ENCODE results near the gene MAML2. TPM values are rescaled to one million over a fixed set of nuclear protein-coding genes. Genes with fewer than 3 reads are reported as not detected.

Gene MAML2
- total and polyA plus RNA-seq, 2 experiments from 2014 or later: 2.0 to 7.1 TPM

- H3K4me3 Mint-ChIP-seq: no peak overlapping the region
- Histone ChIP-seq H3K79me2 (replicated peaks; ENCODE audit: insufficient read depth) (no peaks in the 10 kb centered on the region), H3F3A (replicated peaks; ENCODE audit: low read depth) (no peaks in the 10 kb centered on the region), H2AFZ (no peak overlapping the region), H3K4me3 (no peak overlapping the region), H3K4me1 (ENCODE audit: insufficient read depth) (no peaks in the 10 kb centered on the region), H3K9me2 (ENCODE audit: insufficient read depth) (no peaks in the 10 kb centered on the region), H4K20me1 (replicated peaks; ENCODE audit: insufficient read depth) (no peaks in the 10 kb centered on the region), H3K36me3 (ENCODE audit: insufficient read depth) (no peaks in the 10 kb centered on the region), H3K4me2 (no peak overlapping the region), H3K27me3 (ENCODE audit: insufficient read depth) (no peaks in the 10 kb centered on the region), H3K27ac (ENCODE audit: low read depth) (no peak overlapping the region)
- no peak for DNase-seq (ENCODE audit: low spot score)
- no peaks in the 10 kb centered on the region for H3K27me3 Mint-ChIP-seq (ENCODE audit: insufficient read depth, low read depth, poor library complexity)
- H3K4me1 Mint-ChIP-seq: no peaks in the 10 kb centered on the region
- no peak overlapping the region for H3K27ac Mint-ChIP-seq
- no peak for TF ChIP-seq NANOG (IDR thresholded peaks at IDR 0.05; ENCODE audit: borderline replicate concordance)
- TF ChIP-seq POLR2AphosphoS5 (IDR thresholded peaks at IDR 0.05; ENCODE audit: low read depth): no peak
- no peak for TF ChIP-seq ZNF331 (CRISPR knock-in tag; IDR thresholded peaks at IDR 0.05; ENCODE audit: low read depth)
- TF ChIP-seq JUNB (IDR thresholded peaks at IDR 0.05; ENCODE audit: unreplicated experiment): no peak
- TF ChIP-seq ETS1 (IDR thresholded peaks at IDR 0.05): no peak
- no peak for TF ChIP-seq EZH2 (IDR thresholded peaks at IDR 0.05; ENCODE audit: low read depth, unreplicated experiment)
- no peak for ATAC-seq
- H3K9me3 Mint-ChIP-seq: peaks cover 4% of the 10 kb centered on the region; the same call in 2 of the 3 replicates
- no peaks in the 10 kb centered on the region for H3K36me3 Mint-ChIP-seq (ENCODE audit: low read depth)
Measured at GRCh38 chr11:95972060-95972459, 370.9 kb downstream of the MAML2 start.

GRCh38 chr11:95968585-95968984, 374.4 kb downstream of the MAML2 start:
- Histone ChIP-seq H3F3A (replicated peaks; ENCODE audit: low read depth) (no peaks in the 10 kb centered on the region), H3K9me2 (ENCODE audit: insufficient read depth) (no peaks in the 10 kb centered on the region; the same call in 1 of the 2 replicates), H3K36me3 (ENCODE audit: insufficient read depth) (no peaks in the 10 kb centered on the region), H4K20me1 (replicated peaks; ENCODE audit: insufficient read depth) (no peaks in the 10 kb centered on the region), H3K27me3 (ENCODE audit: insufficient read depth) (no peaks in the 10 kb centered on the region), H3K79me2 (replicated peaks; ENCODE audit: insufficient read depth) (no peaks in the 10 kb centered on the region), H3K4me1 (ENCODE audit: insufficient read depth) (peaks cover 9% of the 10 kb centered on the region; the same call in 1 of the 2 replicates), H3K4me2 (no peak overlapping the region), H3K27ac (ENCODE audit: low read depth) (no peak overlapping the region), H2AFZ (no peak overlapping the region), H3K4me3 (no peak overlapping the region)
- TF ChIP-seq CTCF (conservative IDR thresholded peaks at IDR 0.05; ENCODE audit: low read depth in 2 of 2) (0 out of 4 replicates have a peak, but pooled peaks of 1 of the 2 experiments have one; percentile 10), ZNF462 (CRISPR knock-in tag; IDR thresholded peaks at IDR 0.05) (no peak), ZNF331 (CRISPR knock-in tag; IDR thresholded peaks at IDR 0.05; ENCODE audit: low read depth) (no peak), EZH2 (IDR thresholded peaks at IDR 0.05; ENCODE audit: low read depth, unreplicated experiment) (no peak), POLR2AphosphoS5 (IDR thresholded peaks at IDR 0.05; ENCODE audit: low read depth) (no peak)
- peaks cover 4% of the 10 kb centered on the region; the same call in 2 of the 3 replicates for H3K9me3 Mint-ChIP-seq
- H3K4me3 Mint-ChIP-seq: no peak overlapping the region
- H3K36me3 Mint-ChIP-seq (ENCODE audit: low read depth): no peaks in the 10 kb centered on the region
- H3K27me3 Mint-ChIP-seq (ENCODE audit: insufficient read depth, low read depth, poor library complexity): no peaks in the 10 kb centered on the region
- ATAC-seq: no peak
- peaks cover 6% of the 10 kb centered on the region; the same call in 1 of the 3 replicates for H3K4me1 Mint-ChIP-seq
- no peak for DNase-seq (ENCODE audit: low spot score)
- H3K27ac Mint-ChIP-seq: no peak overlapping the region

All from GM23338 (cell line).